SK-N-SH (cell line): ENCODE results near the gene CCDC78. TPM values are rescaled to one million over a fixed set of nuclear protein-coding genes. Genes with fewer than 3 reads are reported as not detected.
"Not testable (repeated sequence)": the region's sequence is repeated elsewhere in the genome, so short reads cannot be mapped to it uniquely, and the experiment has no call there.

ENCODE experiments used
- CTCF ChIA-PET: fragments of 300-600, 350-600 bp; formaldehyde crosslinking; extraction: SDS; loops from one replicate; lab custom pipeline; 2021; lab: Yijun Ruan, JAX
- POLR2A ChIA-PET: fragments of 350-600 bp; sonication (Branson Sonifier 250); formaldehyde crosslinking; extraction: SDS; loops from one replicate; lab custom pipeline; 2020; ENCODE audit warnings: antibody characterized with exemption, inconsistent platforms; lab: Yijun Ruan, JAX
- DNase-seq: peaks from one replicate; pipeline ENCODE4 v3.0.0; 2012
- H2AFZ ChIP-seq: fragments of 200-600 bp; sonication (generic); 2 replicates; pipeline ENCODE4 v1.8.1; 2016; ENCODE audit warnings: antibody characterized with exemption, mild to moderate bottlenecking, low read depth
- H3F3A ChIP-seq: fragments of 200-600 bp; sonication (generic); replicated peaks from 2 replicates; pipeline ENCODE3; 2016; ENCODE audit warnings: antibody characterized with exemption, mild to moderate bottlenecking; ENCODE audit not compliant: insufficient read depth
- H3K27ac ChIP-seq, 2 experiments: fragments of 200-500 bp in 1 of 2; fragments of 200-600 bp in 1 of 2; sonication (Bioruptor generic) in 1 of 2; sonication (generic), shearing (Covaris generic) in 1 of 2; 2 replicates each; pipeline versions ENCODE4 v1.5.1 to v1.6.1; 2014 to 2016; ENCODE audit warnings: low read depth in 2 of 2, inconsistent platforms in 1 of 2, low read length in 1 of 2, mild to moderate bottlenecking in 1 of 2, mixed read lengths in 1 of 2
- H3K27me3 ChIP-seq: fragments of 200-600 bp; sonication (generic), shearing (Covaris generic); 2 replicates; pipeline ENCODE4 v1.6.1; 2016; ENCODE audit warnings: mixed run types; ENCODE audit not compliant: insufficient read depth
- H3K36me3 ChIP-seq, 2 experiments: fragments of 200-500 bp in 1 of 2; fragments of 200-600 bp in 1 of 2; sonication (Bioruptor generic) in 1 of 2; sonication (generic) in 1 of 2; replicated peaks in 1 of 2; 2 replicates each; pipeline versions ENCODE3 to v1.5.1; 2014 to 2016; ENCODE audit warnings: low read length in 1 of 2, mild to moderate bottlenecking in 1 of 2; ENCODE audit not compliant: insufficient read depth in 2 of 2, control insufficient read depth in 1 of 2
- H3K4me1 ChIP-seq, 2 experiments: fragments of 200-500 bp in 1 of 2; fragments of 200-600 bp in 1 of 2; sonication (Bioruptor generic) in 1 of 2; sonication (generic), shearing (Covaris generic) in 1 of 2; 2 replicates each; pipeline versions ENCODE4 v1.5.1 to v1.6.1; 2014 to 2016; ENCODE audit warnings: low read depth in 1 of 2, low read length in 1 of 2, mixed run types in 1 of 2; ENCODE audit not compliant: insufficient read depth in 2 of 2, control insufficient read depth in 1 of 2
- H3K4me2 ChIP-seq: fragments of 200-600 bp; sonication (generic), shearing (Covaris generic); 2 replicates; pipeline ENCODE4 v1.6.1; 2017; ENCODE audit warnings: mixed run types
- H3K4me3 ChIP-seq, 2 experiments: fragments of 200-500 bp in 1 of 2; fragments of 200-600 bp in 1 of 2; sonication (Bioruptor generic) in 1 of 2; sonication (generic), shearing (Covaris generic) in 1 of 2; 2 replicates each; pipeline versions ENCODE4 v1.5.1 to v1.8.1; 2014 to 2016; ENCODE audit warnings: low read depth in 2 of 2, inconsistent platforms in 1 of 2, low read length in 1 of 2, mild to moderate bottlenecking in 1 of 2, mixed read lengths in 1 of 2, moderate library complexity in 1 of 2
- H3K79me2 ChIP-seq: fragments of 200-600 bp; sonication (generic); 2 replicates; pipeline ENCODE4 v1.8.1; 2017; ENCODE audit warnings: mild to moderate bottlenecking; ENCODE audit not compliant: insufficient read depth
- H3K9ac ChIP-seq: fragments of 200-600 bp; sonication (generic); 2 replicates; pipeline ENCODE4 v1.6.1; 2017; ENCODE audit warnings: mixed run types
- H3K9me2 ChIP-seq: fragments of 200-600 bp; sonication (generic); 2 replicates; pipeline ENCODE4 v1.6.1; 2017; ENCODE audit warnings: mixed run types
- H3K9me3 ChIP-seq: fragments of 200-600 bp; sonication (generic); 2 replicates; pipeline ENCODE4 v1.6.1; 2017; ENCODE audit warnings: mixed run types, mild to moderate bottlenecking, moderate library complexity
- H4K20me1 ChIP-seq: fragments of 200-600 bp; sonication (generic); 2 replicates; pipeline ENCODE4 v1.6.1; 2017; ENCODE audit warnings: mild to moderate bottlenecking, mixed run types; ENCODE audit not compliant: insufficient read depth
- ELF1 ChIP-seq: IDR thresholded peaks from 2 replicates; pipeline ENCODE4 v1.4.0; 2012
- FOXJ3 ChIP-seq: sonication (generic); formaldehyde crosslinking; IDR thresholded peaks from 2 replicates; pipeline ENCODE4 v1.5.1; 2020; ENCODE audit warnings: mild to moderate bottlenecking, missing genetic modification reagents
- JUND ChIP-seq: IDR thresholded peaks from 2 replicates; pipeline ENCODE4 v1.4.0; 2012
- MAX ChIP-seq: IDR thresholded peaks from 2 replicates; pipeline ENCODE4 v1.4.0; 2012; ENCODE audit warnings: low read depth
- MEF2A ChIP-seq: IDR thresholded peaks from 2 replicates; pipeline ENCODE4 v1.4.0; 2012; ENCODE audit warnings: low read depth, borderline replicate concordance
- MXI1 ChIP-seq: IDR thresholded peaks from 2 replicates; pipeline ENCODE4 v1.6.1; 2012; ENCODE audit warnings: mild to moderate bottlenecking, low read depth, low read length, improper control_type of control experiment
- NFIC ChIP-seq: IDR thresholded peaks from 2 replicates; pipeline ENCODE4 v1.4.0; 2012; ENCODE audit warnings: borderline replicate concordance
- PBX3 ChIP-seq: IDR thresholded peaks from 2 replicates; pipeline ENCODE4; 2012
- POLR2AphosphoS5 ChIP-seq: IDR thresholded peaks from 2 replicates; pipeline ENCODE4 v1.6.1; 2012; ENCODE audit warnings: low read depth, low read length
- RCOR1 ChIP-seq: fragments of 150-350 bp; IDR thresholded peaks from 2 replicates; pipeline ENCODE4 v1.6.1; 2017; ENCODE audit warnings: antibody characterized with exemption, low read length
- RFX5 ChIP-seq: IDR thresholded peaks from 2 replicates; pipeline ENCODE4 v1.6.1; 2012; ENCODE audit warnings: mild to moderate bottlenecking, improper control_type of control experiment, low read length
- SIN3A ChIP-seq: IDR thresholded peaks from 2 replicates; pipeline ENCODE4 v1.6.1; 2012; ENCODE audit warnings: low read depth, mild to moderate bottlenecking, low read length, moderate library complexity, borderline replicate concordance
- SMC3 ChIP-seq: IDR thresholded peaks from 2 replicates; pipeline ENCODE4 v1.6.1; 2012; ENCODE audit warnings: low read depth, low read length, improper control_type of control experiment
- USF1 ChIP-seq: IDR thresholded peaks from 2 replicates; pipeline ENCODE4 v1.4.0; 2012; ENCODE audit warnings: low read depth, borderline replicate concordance
- USF2 ChIP-seq: fragments of 150-350 bp; IDR thresholded peaks from 2 replicates; pipeline ENCODE4 v1.6.1; 2017; ENCODE audit warnings: antibody characterized with exemption, low read length, low read depth, borderline replicate concordance
- ZBTB33 ChIP-seq: IDR thresholded peaks from 2 replicates; pipeline ENCODE4 v1.4.0; 2012; ENCODE audit warnings: low read depth, borderline replicate concordance
- WGBS: methylation state at CpG from one replicate; pipeline ENCODE4 v1.1.6; 2017; ENCODE audit warnings: low lambda C conversion rate; 5-methylcytosine and 5-hydroxymethylcytosine counted together
- polyA plus RNA-seq, 3 experiments: library from polyadenylated mRNA; depleted of rRNA; stranded (reverse); fragments of >200 nt; gene quantifications; 2 replicates each; pipeline ENCODE4 v1.2.3, GENCODE V29; 2012

Gene CCDC78
- polyA plus RNA-seq, 1 of the 3 experiments (the other 2 are of a cell fraction) = 15.4 TPM

- Histone ChIP-seq H3K9me3 (peaks cover 3% of the 10 kb centered on the region; the same call in 1 of the 2 replicates), H4K20me1 (no peaks in the 10 kb centered on the region), H3K27me3 (no peaks in the 10 kb centered on the region), H3F3A (no peaks in the 10 kb centered on the region), H3K4me2 (no peak overlapping the region), H2AFZ (no peak overlapping the region), H3K27ac (no peak overlapping the region), H3K4me1 (no peaks in the 10 kb centered on the region), H3K36me3 (no peaks in the 10 kb centered on the region), H3K4me3 (no peak overlapping the region), H3K9ac (no peak overlapping the region), H3K9me2 (no peaks in the 10 kb centered on the region), H3K79me2 (no peaks in the 10 kb centered on the region)
- 37% methylated on average over 11 of the region's 11 CpGs for WGBS
- POLR2A ChIA-PET = no interaction called here
- CTCF ChIA-PET = interaction anchor here (2.3 kb wide), 1 partner anchor 14 kb away, joined by 9 read pairs; the partner anchor contains the start of gene CIAO3
- TF ChIP-seq ELF1 (no peak), NFIC (no peak), JUND (no peak), SIN3A (no peak), PBX3 (no peak), ZBTB33 (no peak)
- DNase-seq = no peak
Observed at GRCh38 chr16:754656-755055, 28.4 kb upstream of the CCDC78 start.

- H3K36me3 ChIP-seq, H3K27ac ChIP-seq, H3K9me3 ChIP-seq, H3K79me2 ChIP-seq, H3K9ac ChIP-seq, H3K4me1 ChIP-seq, H4K20me1 ChIP-seq, H3K4me3 ChIP-seq, POLR2A ChIA-PET, H3F3A ChIP-seq, H3K4me2 ChIP-seq, H3K27me3 ChIP-seq, H2AFZ ChIP-seq, H3K9me2 ChIP-seq, DNase-seq: not testable (repeated sequence)
- WGBS = 81% methylated on average over 10 of the region's 11 CpGs
- CTCF ChIA-PET = interaction anchor here (2.3 kb wide), 1 partner anchor 13 kb away, joined by 9 read pairs; the partner anchor contains the start of gene CIAO3
Observed at GRCh38 chr16:754121-754607, 27.9 kb upstream of the CCDC78 start.

GRCh38 chr16:752007-752312, 25.7 kb upstream of the CCDC78 start:
- no peak for DNase-seq
- H3K9me3 ChIP-seq = peaks cover 3% of the 10 kb centered on the region; the same call in 1 of the 2 replicates
- no peak overlapping the region for H3K27ac ChIP-seq
- H4K20me1 ChIP-seq = no peaks in the 10 kb centered on the region
- 68% methylated on average over 10 of the region's 10 CpGs for WGBS
- POLR2A ChIA-PET = no interaction called here
- no peaks in the 10 kb centered on the region for H3K9me2 ChIP-seq
- no peaks in the 10 kb centered on the region for H3K27me3 ChIP-seq
- no peak overlapping the region for H3K4me2 ChIP-seq
- no peak overlapping the region for H3K4me3 ChIP-seq
- peaks cover 4% of the 10 kb centered on the region for H3F3A ChIP-seq
- H3K4me1 ChIP-seq = no peaks in the 10 kb centered on the region
- CTCF ChIA-PET = no interaction called here
- H3K79me2 ChIP-seq = no peaks in the 10 kb centered on the region
- H3K9ac ChIP-seq = no peak overlapping the region
- H2AFZ ChIP-seq = no peak overlapping the region
- H3K36me3 ChIP-seq = no peaks in the 10 kb centered on the region
- TF ChIP-seq FOXJ3 (no peak), ELF1 (no peak), POLR2AphosphoS5 (no peak), RCOR1 (no peak), USF1 (no peak), USF2 (no peak), RFX5 (no peak), SMC3 (no peak), MAX (no peak), NFIC (no peak), MEF2A (no peak), MXI1 (no peak)
